ENCODE measurements around the gene SLC9A4.

DNA sequence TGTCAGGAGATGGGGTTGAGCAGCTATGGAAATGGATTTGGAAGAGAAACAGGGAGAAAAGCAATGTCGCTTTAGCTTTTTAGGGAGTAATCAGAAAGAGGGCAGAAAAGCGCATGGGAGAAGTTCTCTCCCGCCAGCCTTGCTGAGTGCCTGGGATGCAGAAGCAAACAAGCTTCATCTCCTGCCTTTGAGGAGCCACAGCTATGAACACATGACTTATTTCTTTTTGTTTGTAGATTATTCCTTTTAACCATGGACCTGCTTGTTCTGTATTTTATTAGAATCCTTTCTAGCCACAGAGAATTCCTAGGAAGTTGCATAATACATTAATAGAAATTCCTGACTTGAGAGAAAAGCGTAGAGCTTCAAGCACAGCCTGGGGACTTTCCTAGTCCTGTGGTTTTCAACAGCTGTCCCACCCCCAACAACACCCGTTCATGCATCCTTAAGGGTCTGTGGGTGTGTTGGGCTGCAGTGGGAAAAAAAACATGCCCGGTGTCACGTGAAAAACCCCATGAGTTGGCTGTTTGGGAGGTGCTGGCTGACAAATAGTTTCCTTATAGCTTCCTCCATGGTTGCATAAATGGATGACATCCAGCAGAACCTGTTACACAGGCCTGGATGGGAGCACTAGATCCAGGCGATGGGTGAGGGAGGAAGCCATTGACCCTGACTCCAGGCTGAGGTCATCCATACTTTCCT is 14.9 kb downstream of the SLC9A4 start:
- TF ChIP-seq, protein P1, sequence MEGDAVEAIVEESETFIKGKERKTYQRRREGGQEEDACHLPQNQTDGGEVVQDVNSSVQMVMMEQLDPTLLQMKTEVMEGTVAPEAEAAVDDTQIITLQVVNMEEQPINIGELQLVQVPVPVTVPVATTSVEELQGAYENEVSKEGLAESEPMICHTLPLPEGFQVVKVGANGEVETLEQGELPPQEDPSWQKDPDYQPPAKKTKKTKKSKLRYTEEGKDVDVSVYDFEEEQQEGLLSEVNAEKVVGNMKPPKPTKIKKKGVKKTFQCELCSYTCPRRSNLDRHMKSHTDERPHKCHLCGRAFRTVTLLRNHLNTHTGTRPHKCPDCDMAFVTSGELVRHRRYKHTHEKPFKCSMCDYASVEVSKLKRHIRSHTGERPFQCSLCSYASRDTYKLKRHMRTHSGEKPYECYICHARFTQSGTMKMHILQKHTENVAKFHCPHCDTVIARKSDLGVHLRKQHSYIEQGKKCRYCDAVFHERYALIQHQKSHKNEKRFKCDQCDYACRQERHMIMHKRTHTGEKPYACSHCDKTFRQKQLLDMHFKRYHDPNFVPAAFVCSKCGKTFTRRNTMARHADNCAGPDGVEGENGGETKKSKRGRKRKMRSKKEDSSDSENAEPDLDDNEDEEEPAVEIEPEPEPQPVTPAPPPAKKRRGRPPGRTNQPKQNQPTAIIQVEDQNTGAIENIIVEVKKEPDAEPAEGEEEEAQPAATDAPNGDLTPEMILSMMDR (conservative IDR thresholded peaks at IDR 0.05 in 1 of 2, IDR thresholded peaks at IDR 0.05 in 1 of 2; ENCODE audit: low read depth in 1 of 2, low read length in 2 of 2): no peak
- no peak for TF ChIP-seq EZH2 (IDR thresholded peaks at IDR 0.05; ENCODE audit: low read length, missing control alignments)

All from fibroblast of lung (primary cell).